NK-92 (cell line): Measurements from ENCODE around the gene PYGO2.
A peak's percentile ranks its signal among the peaks of the same experiment; 100 is the strongest.
"Not testable (repeated sequence)": the region's sequence is repeated elsewhere in the genome, so short reads cannot be mapped to it uniquely, and the experiment has no call there.

Experiments used
- DNase-seq: peaks from one replicate; lab custom pipeline; 2025; ENCODE audit not compliant: unreplicated experiment; lab: John Stamatoyannopoulos, UW

Gene PYGO2

DNA sequence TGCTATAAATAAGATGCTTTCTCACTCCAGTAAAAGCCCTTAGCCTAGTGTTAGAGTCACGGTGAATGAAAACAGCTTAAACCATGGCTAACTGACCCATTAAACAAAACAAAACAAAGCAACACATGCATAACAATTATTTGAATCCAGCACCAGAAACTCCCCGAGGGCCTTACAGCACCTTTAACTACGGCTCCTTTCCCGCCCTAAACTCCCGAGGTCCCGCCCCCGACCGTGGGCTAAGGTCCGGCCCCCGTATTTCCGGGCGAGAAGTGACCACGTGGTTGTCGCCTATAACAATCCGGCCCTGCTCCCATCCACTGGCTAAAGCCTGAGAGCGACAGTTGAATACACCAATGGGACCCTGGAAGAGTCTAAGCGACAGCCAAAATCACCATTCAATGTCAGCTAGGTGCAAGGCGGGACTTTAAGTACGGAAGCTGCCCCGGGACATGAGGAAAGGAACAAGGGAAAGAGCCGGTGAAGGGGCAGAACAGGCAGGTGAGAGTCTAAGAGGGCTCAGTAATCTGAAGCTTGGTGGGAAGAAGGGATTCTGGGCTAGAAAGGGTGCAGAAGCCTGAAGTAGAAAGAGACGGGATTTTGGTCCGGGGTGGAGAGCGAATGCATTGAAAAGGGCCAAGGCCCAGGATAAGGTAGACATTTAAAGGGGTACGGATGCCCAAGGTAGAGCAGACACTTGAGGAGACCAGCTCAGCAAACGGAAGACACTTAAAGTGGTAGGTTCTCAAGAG lies 21.5 kb upstream of the PYGO2 start, which contains the start of gene FLAD1:
TSS of gene FLAD1 (plus strand) at position 448 of the 752 bp plus-strand sequence. CDS start 351 bp downstream, outside the sequence.
- DNase-seq, result peak; percentile 80

DNA sequence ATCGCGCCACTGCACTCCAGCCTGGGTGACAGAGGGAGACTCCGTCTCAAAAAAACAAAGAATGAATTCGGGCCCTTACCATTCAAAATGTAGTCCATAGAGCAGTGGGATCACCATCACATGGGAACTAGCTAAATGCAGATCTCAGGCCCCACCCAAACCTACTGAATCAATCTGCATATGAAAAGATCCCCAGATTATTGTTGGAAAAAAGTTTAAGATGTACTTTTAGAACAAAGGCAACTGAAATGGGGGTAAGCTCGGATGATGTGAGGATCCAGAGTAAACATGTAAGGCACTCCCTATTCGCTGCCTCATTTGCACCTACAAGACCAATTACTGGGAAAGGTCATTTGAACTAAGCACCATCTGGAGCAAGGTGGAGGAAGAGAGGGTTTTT lies 20.8 kb upstream of the PYGO2 start:
- no peak for DNase-seq

DNA sequence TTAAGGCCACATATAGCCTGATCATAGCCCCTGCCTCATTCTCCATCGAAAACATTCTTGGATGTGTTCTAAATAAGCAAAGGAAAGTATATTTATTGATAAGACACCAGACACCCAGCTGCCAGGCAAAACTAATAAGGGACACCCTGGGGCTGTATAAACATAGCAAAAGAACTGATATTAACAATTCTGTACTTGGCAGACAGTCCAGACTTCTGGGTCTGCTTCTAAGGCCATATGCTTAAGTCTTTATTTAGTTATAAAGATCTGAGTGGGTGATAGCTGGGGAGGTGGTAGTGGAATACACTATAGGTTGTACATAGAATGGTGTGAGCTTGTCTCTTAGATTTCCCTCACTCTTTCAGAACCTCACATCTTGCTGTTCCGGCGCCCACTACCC lies 16.8 kb upstream of the PYGO2 start:
- DNase-seq, result no peak

DNA sequence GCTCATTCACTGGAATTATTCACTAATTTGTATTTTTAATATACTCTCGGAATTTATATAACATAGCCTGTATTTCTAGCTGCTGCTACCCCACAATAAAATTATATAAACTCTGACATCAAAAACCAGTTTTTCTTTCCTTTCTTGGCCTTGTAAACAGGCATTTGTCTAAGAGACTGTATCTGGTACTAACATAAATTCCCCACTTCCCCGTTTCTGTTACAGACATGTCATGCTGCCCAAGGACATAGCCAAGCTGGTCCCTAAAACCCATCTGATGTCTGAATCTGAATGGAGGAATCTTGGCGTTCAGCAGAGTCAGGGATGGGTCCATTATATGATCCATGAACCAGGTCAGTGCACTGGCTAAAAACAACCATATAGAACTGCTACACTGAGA lies 16.2 kb upstream of the PYGO2 start:
- DNase-seq, result not testable (repeated sequence)

DNA sequence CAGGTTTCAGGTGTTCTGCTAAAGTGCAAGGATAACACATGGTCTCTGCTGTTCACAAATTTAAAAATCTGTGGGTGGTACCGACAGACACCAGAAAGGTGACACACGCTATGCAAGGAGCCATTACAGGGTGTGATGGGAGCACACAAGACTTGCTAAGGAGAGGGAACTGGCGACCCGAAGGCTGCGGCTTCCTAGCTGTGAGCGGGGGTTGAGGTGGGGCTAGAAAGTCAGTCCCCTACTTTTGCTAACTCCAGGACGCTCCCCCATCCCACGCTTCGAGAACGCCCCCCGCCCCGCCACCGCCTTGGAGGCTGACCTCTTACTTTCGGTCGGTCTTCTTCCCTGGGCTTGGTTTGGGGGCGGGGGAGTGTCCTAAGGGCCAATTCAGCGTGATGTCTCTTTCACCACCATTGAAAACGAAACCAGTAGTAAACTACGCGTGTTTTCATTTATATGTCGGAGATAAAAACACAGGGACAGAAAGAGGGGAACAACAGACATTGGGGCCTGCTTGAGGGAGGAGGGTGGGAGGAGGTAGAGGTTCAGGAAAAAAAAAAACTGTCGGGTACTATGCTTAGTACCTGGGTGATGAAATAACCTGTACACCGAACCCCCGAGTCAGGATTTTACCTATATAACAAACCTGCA lies 14.0 kb upstream of the PYGO2 start:
- no peak for DNase-seq

DNA sequence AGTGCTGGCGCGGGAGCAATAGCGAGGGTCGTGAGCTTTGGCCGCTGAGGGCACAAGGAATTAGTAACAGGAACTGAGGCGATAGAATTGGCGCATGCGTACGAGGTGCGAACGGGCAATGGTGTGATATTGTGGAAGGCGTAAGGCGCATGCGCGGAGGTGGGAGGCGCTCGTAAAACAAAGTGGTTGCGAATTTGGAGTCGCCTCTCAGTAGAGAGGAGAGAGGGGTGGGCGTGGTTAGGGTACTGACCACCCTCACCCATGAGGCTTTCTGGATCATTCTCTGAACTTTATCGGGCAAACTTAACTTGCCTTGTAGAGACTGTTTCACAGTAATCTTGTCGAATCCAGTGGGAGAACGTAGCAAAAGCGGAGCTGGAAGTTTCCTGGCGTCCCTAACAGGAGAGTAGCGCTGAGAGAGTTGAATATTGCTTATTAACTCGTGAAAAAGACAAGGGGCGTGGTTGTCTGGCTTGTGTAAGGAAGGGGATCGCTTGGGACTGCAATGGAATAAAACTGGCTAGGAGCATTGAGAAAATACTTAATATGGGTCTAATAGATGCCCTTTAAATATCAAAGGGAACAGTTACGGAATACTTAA lies 13.3 kb upstream of the PYGO2 start:
- peak; percentile 81 for DNase-seq

DNA sequence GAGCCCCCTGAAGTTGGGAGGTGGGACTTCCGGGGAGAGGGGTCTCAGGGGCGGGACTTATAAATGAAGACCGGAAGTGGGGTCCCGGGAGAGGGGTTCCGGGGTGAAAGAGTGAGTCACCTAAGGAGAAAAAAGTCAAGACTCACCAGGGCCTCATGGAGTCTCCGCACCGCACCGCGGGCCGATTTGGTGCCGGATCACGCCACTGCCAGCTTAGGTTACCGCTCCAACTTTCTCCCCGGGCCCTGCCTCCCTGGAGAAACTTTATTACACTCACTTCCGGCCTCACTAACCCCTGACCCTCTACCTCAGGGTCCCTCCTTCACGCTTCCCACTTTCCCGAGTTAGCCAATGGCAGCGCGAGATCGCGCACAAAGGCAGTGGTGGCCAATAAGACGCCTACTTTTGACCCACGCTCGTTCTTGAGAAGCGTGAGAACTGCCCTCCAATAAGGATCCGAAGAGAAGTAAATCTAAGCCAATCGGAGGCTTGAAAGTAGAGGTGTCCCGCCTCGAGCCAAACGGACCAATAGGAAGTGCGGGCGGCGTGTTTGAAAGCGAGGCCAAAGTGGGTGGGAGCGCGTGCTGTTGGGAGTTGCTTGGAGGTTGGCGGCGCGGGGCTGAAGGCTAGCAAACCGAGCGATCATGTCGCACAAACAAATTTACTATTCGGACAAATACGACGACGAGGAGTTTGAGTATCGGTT lies 12.7 kb upstream of the PYGO2 start, which contains the start of gene CKS1B:
TSS of gene CKS1B (plus strand) at position 580 of the 706 bp plus-strand sequence. CDS start at position 645, 65 bp downstream.
- DNase-seq, result peak; percentile 82

DNA sequence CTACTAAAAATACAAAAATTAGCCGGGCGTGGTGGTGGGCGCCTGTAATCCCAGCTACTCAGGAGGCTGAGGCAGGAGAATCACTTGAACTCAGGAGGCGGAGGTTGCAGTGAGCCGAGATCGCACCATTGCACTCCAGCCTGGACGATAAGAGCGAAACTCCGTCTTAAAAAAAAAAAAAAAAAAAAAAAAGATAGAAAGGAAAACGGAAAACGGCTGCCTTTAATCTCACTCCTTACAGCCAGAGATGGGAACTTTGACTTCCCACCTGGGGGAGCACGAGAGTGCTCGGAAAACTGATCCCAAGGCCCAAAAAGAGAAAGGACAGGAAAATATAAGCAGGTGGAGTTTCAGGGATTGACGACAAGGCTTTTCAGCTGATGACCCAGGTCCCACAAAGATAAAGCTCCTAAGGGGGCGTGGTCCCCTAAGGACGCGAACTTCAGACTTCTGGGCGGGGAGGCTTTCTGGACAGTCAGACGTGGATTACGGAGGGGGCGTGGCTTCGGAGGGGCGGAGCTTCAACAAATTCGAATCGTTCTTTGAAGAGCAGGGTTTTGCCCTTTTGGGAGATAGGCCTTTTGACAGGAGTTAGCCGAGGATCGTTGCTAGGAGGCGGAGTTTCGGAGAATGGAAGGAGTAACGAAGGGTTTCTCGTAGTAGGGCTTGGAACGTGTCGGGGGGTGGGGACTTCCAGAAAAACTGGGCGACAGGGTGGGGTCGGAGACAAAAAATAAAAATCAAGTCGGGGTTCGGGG lies 11.9 kb upstream of the PYGO2 start:
- peak; percentile 20 for DNase-seq

DNA sequence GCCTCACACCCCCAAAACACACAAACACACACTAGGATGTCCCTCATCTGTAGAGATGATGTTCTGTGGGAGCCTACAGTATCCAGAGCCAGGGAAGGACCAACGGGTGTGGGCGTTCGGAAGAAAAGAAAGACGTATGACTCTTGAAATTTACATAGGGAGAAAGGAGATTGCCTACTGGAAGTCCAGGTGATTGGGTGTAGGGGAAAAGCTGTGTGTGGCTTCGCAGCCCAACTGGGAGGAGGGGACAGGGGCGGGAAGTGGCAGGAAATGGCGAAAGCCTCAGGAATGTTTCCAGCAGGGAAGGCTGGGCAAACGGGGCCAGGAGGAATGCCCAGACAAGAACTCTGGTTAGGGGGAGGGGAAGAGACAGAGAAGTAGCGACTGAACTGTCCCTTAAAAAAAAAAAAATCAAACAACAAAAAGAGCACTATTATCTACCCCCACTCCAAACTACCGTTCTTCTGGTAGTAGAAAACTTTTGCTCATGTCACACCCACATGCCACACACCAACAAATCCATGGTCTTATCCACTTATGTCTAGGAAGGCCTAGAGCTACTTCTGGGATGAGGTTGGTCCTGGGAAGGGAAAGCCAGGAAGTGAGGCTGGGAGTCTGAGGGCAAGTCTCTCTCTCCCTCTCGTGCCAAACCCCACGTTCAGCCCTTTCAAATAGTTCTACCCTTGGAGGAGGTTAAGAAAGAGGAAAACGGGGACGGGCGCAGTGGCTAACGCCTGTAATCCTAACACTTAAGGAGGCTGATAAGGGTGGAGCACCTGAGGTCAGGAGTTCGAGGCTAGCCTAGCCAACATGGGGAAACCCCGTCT lies 11.1 kb upstream of the PYGO2 start:
- DNase-seq, result no peak

DNA sequence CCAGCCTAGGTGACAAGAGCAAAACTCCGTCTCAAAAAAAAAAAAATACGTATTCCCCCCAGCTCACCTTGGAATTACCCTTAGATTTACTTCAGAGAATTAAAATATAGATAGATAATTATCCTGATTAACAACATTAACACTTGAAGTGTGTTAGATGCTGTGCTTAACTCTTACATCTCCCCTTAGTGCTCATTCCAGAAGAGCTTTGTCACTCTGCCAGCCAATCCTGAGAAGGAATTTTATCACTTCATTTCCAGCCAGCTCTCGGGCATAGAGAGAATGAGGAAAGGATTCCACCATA lies 10.6 kb upstream of the PYGO2 start:
- DNase-seq, result no peak

DNA sequence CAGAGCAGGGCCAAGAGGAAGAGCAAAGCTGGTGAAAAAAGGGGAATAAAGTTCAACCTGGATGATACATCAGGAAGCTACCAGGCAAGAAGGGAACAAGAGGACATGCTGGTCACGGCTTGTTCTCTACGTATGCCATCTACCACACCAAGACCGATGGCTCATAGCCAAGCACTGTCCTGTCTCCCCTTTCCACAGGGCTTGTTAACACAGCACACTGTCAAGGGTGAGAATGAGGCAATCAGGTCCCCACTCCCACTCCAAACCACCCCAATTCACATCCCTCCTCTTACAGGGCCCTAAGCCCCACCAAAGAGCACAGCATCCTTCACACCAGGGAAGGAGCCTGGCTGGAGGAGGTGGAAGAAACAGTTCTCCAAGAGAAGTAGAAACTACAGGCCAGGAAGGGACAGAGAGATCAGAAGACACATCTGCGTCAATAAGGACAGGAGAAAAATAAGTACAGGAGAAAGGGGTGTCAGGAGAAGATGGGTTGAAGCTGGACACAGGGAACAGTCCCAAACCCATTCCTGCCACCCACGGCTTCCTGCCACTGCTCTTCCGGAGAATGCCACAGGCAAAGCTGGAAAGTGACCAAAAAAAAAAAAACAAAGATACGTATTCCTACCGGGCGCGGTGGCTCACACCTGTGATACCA lies 9.9 kb upstream of the PYGO2 start:
- DNase-seq, result no peak

DNA sequence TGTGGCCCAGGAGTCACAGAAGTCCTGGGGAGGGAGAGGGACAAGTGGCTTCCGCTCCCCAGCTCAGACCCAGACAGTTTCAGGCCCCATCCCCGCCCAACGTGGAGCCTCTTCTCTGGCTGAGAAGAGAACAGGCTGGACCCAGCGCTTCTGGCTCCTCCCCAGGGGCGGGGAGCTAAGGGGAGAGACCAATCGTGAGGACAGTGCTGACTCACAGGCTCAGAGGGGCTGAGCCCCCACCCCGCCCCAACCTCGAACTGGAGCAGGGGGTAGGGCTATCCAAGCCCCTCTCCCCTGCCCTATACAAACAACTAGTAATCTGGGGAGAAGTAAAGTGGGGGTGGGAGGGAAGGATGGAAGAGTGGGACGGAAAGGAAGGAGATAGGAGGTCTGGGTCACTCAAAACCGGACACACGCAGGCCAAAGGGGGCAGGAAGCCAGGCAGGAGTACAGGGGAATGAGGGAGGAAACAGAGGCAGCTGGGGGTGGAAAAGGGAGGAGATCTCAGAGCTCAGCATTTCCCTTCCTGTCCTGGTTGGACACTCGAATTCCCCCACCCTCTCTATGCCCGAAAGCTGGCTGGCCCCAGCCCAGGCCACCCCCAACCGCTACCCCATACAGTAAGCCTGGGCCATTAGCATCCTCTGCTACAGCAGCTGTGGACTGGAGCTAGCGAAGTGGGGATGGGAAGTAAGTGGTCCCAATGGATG lies 9.2 kb upstream of the PYGO2 start, which contains the start of gene SHC1:
TSS of gene SHC1 (minus strand) at position 117 of the 710 bp plus-strand sequence. CDS start 221 bp downstream, outside the sequence.
- no peak for DNase-seq

DNA sequence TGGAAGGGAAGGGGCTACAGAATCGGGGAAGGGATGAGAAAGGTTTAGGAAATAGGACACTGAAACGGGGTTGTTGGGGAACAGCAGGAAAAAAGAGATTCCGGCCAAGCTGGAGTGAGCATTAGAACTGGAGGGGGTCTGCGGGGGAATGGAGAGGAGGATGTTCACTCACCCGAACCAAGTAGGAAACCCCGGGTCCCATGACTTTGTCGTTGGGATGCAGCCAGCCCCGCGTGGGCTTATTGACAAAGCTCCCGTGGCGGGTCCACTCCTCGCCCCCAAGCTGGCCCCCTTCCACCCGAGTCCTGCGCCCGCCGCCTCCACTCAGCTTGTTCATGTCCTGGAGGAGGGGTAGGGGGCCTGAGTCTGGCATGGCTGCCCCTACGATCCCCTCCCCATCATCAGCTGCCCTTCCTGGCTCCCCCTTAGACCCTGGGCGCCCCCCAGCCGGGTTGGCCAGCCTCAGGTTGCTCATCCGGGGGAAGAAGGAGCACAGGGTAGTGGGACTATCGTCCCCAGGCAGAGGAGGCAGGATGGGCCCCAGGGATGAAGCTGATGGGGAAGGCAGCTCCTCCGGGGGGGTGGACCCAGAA lies 8.4 kb upstream of the PYGO2 start:
- DNase-seq, result no peak

DNA sequence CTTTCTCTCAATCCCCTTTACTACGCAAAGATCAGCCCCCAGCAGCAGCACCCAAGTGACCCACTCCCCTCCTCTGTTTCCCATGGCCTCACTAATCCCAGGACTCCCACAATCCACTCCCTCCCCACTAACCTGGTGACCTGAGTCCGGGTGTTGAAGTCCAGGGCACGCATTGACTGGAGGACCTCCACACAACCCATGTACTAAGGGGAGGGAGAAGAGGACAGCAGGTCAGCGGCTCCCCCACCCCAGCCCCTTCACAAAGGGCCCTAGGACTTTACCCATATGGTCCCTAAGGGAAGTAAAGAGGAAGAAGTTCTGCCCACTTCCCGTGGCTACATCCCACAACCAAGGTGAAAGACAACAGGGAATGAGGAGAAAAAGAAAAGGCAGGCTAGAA lies 7.7 kb upstream of the PYGO2 start:
- no peak for DNase-seq

DNA sequence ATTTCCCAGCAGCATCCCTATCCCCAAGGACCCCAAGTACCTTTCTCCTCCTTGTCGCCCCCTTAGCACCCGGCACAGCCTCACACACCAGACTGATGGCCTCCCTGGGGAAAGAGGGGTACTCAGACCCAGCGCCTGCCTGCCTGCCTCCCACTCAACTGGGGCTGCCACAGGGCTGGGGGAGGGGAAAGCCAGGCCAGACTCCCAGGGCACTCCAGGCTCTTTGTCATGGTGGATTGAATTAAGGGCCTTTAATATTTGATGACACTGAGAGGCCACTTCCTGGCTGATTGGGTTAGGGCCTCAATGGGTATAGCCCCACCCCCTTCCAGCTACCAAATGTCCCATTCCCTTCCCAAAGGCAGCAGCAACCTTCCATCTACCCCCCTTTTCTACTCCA lies 7.1 kb upstream of the PYGO2 start:
- no peak for DNase-seq

DNA sequence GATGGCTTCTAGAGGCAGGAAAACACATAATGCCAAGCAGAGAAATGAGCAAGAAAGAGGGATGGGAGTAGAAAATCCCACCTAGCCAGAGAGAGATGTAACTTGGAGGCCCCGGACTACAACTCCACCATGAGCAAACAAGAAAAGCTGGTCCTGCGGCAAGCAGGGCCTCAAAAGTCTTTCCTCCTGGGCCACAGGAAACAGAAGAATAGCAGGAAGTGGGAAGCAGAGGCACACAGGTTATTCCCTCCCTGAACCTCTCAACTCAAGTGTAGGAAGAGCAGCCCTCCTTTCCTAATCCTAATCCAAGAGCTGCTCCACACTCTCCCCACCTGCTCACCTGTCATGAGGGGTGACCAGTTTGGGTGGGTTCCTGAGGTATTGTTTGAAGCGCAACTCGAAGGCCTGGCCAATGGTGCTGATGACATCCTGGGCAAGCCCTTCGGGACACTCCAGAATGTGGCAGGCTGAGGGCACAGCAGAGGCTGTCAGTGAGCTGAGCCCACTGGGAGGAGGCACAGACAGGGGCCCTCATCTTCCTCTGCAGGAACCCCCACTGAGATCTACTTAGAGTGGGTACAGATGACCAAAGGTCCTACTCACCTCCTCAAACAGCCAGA lies 5.9 kb upstream of the PYGO2 start:
- DNase-seq, result no peak

DNA sequence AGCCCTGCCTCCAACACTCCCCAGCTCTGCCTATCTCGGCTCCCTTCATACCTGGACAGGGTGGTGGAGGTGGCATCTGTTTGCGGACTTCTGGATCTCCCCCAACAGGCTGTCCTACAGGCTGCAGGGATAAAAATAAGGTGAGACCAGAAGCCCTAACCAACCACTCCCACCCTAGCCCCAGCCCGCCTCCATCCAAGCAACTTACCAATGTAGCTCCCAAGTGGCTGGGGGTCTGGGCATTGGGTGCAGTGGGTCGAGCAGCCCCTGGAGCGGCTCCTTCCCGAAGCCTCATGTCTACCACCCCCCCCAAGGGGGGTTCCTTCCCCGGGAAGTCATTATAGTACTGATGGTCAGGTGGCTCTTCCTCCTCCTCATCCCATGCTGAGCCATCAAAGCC lies 4.5 kb upstream of the PYGO2 start:
- DNase-seq, result no peak

DNA sequence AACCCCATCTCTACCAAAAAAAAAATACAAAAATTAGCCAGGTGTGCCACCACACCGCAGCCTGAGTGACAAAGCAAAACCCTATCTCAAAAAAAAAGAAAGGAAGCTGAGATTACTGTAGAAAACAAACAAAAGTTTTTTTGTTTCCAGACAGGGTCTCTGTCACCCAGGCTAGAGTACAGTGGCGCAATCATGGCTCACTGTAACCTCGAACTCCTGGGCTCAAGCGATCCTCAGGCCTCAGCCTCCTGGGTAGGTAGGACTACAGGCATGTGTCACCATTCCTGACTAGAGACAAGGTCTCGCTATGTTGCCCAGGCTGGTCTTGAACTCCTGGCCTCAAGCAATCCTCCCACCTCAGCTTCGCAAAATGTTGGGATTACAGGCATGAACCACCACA lies 2.8 kb upstream of the PYGO2 start:
- no peak for DNase-seq
